GM10266 (cell line): ENCODE measurements around the gene PLA2G4D.

Experiments used
- DNase-seq: peaks from one replicate; pipeline ENCODE4 v3.0.0; 2012; ENCODE audit errors: extremely low spot score
- TF ChIP-seq, protein P1 (sequence below): IDR thresholded peaks from 2 replicates; pipeline ENCODE4 v1.5.1; 2012; ENCODE audit warnings: mild to moderate bottlenecking, low read depth; ENCODE audit not compliant: control insufficient read depth, insufficient read depth; ENCODE audit errors: missing control alignments

The PLA2G4D gene

DNA sequence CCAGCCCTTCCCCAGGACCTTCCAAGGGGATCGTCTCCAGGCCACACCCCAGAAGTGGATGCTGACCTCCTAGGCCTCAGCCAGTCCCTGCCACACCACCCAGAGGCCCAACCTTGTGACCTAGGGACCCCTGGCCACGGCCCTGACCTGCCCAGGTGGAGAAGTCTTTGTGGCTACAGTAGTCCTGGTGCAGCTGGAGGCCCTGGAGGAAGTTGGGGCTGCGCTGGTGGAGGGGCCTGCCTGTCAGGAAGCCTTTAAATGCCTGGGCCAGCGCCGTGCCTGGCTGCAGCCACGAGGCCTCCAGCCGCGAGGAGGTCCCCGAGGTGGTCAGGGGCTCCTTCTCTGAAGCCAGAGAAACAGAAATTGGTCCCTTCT lies 23.4 kb downstream of the PLA2G4D start:
- DNase-seq: no peak
- TF ChIP-seq, protein P1, sequence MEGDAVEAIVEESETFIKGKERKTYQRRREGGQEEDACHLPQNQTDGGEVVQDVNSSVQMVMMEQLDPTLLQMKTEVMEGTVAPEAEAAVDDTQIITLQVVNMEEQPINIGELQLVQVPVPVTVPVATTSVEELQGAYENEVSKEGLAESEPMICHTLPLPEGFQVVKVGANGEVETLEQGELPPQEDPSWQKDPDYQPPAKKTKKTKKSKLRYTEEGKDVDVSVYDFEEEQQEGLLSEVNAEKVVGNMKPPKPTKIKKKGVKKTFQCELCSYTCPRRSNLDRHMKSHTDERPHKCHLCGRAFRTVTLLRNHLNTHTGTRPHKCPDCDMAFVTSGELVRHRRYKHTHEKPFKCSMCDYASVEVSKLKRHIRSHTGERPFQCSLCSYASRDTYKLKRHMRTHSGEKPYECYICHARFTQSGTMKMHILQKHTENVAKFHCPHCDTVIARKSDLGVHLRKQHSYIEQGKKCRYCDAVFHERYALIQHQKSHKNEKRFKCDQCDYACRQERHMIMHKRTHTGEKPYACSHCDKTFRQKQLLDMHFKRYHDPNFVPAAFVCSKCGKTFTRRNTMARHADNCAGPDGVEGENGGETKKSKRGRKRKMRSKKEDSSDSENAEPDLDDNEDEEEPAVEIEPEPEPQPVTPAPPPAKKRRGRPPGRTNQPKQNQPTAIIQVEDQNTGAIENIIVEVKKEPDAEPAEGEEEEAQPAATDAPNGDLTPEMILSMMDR: no peak

- DNase-seq: no peak
- TF ChIP-seq, protein P1: no peak
Observed at GRCh38 chr15:42070279-42070975, 23.9 kb downstream of the PLA2G4D start.

GRCh38 chr15:42069496-42070278 lies 24.7 kb downstream of the PLA2G4D start:
- TF ChIP-seq, protein P1: no peak
- no peak for DNase-seq

GRCh38 chr15:42069025-42069424 lies 25.3 kb downstream of the PLA2G4D start:
- DNase-seq: no peak
- TF ChIP-seq, protein P1: no peak

- no peak for DNase-seq
Observed at GRCh38 chr15:42068601-42069000, 25.8 kb downstream of the PLA2G4D start.

DNA sequence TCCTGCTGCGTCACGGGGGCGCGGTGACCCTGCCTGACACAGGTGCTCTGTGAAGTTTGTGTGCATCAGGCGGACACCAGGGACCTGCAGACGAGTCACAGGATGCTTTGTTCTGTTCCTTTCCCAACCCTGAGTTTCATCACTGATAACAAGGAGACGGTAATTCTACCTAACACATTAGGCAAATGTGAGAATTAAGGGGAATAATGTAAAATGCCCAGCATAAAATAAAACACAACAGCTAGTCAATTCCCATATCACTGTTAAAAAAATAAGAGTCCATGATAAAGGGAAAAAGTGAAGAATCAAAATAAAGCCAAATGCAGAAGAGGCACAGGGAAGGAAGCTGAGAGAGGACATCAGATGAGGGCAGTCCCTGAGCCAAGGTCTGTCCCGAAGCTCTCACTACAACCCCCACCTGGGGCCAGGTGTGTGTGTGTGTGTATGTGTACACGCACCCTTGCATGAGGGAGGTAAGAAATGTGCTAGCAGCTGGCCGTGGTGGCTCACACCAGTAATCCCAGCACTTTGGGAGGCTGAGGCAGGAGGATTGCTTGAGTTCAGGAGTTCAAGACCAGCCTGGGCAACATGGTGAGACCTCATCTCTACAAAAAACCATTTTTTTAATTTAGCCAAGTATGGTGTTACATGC lies 27.5 kb downstream of the PLA2G4D start:
- no peak for DNase-seq
- TF ChIP-seq, protein P1: no peak

More at GRCh38 chr15:42068601-42069000, 25.8 kb downstream of the PLA2G4D start:
- TF ChIP-seq, protein P1: no peak

- no peak for DNase-seq
- TF ChIP-seq, protein P1: no peak
Observed at GRCh38 chr15:42065468-42065867, 28.9 kb downstream of the PLA2G4D start.
